Smooth muscle cell (in vitro differentiated cells): ENCODE results near the gene TMX1. TPM values are rescaled to one million over a fixed set of nuclear protein-coding genes. Genes with fewer than 3 reads are reported as not detected.

Source experiments
- DNase-seq: peaks from one replicate; lab custom pipeline; 2025; ENCODE audit not compliant: unreplicated experiment; lab: John Stamatoyannopoulos, UW
- H2AFZ ChIP-seq: fragments of 200-600 bp; sonication (generic); 2 replicates; pipeline ENCODE4 v1.6.0; 2016; ENCODE audit warnings: antibody characterized with exemption, low read depth, mild to moderate bottlenecking
- H3F3A ChIP-seq: fragments of 200-600 bp; sonication (generic); 2 replicates; pipeline ENCODE4 v1.6.0; 2017; ENCODE audit warnings: antibody characterized with exemption, low read depth
- H3K27ac ChIP-seq: fragments of 200-600 bp; sonication (generic); 2 replicates; pipeline ENCODE4 v1.5.1; 2016; ENCODE audit warnings: low read depth, mild to moderate bottlenecking
- H3K27me3 ChIP-seq: fragments of 200-600 bp; sonication (generic); 2 replicates; pipeline ENCODE4 v1.6.1; 2016; ENCODE audit warnings: low read depth, mild to moderate bottlenecking
- H3K36me3 ChIP-seq: fragments of 200-600 bp; sonication (generic); 2 replicates; pipeline ENCODE4 v1.5.1; 2016; ENCODE audit warnings: low read depth
- H3K4me1 ChIP-seq: fragments of 200-600 bp; sonication (generic); 2 replicates; pipeline ENCODE4 v1.5.1; 2016; ENCODE audit warnings: low read depth
- H3K4me2 ChIP-seq: fragments of 200-600 bp; sonication (generic); 2 replicates; pipeline ENCODE4 v1.6.0; 2016; ENCODE audit warnings: mild to moderate bottlenecking
- H3K4me3 ChIP-seq: fragments of 200-600 bp; sonication (generic); 2 replicates; pipeline ENCODE4 v1.5.1; 2016; ENCODE audit warnings: mild to moderate bottlenecking
- H3K79me2 ChIP-seq: fragments of 200-600 bp; sonication (generic); 2 replicates; pipeline ENCODE4 v1.6.0; 2016; ENCODE audit warnings: low read depth, mild to moderate bottlenecking
- H3K9ac ChIP-seq: fragments of 200-600 bp; sonication (generic); 2 replicates; pipeline ENCODE4 v1.6.0; 2016; ENCODE audit warnings: low read depth
- H3K9me3 ChIP-seq: fragments of 200-600 bp; sonication (generic); replicated peaks from 2 replicates; pipeline ENCODE4 v1.5.1; 2016; ENCODE audit warnings: low read depth
- H4K20me1 ChIP-seq: fragments of 200-600 bp; sonication (generic); 2 replicates; pipeline ENCODE4 v1.6.0; 2016; ENCODE audit warnings: low read depth
- WGBS: methylation state at CpG from one replicate; pipeline ENCODE4 v1.1.7; 2016; ENCODE audit warnings: low lambda C conversion rate; 5-methylcytosine and 5-hydroxymethylcytosine counted together
- polyA plus RNA-seq: library from polyadenylated mRNA; unstranded; fragments of >200 nt; fragmentation: Nextera tagmentation; extraction: Ambion mirVana; gene quantifications from 2 replicates; pipeline ENCODE4 v1.2.1, GENCODE V29; 2016
- total RNA-seq: library from RNA; depleted of rRNA; stranded (reverse); fragments of >200 nt; gene quantifications from 2 replicates; pipeline ENCODE4 v1.2.3, GENCODE V29; 2014
- TF ChIP-seq, protein P1 (sequence below): fragments of 200-600 bp; sonication (generic); IDR thresholded peaks from 2 replicates; pipeline ENCODE4 v1.5.1; 2017; ENCODE audit warnings: borderline replicate concordance, mild to moderate bottlenecking, antibody characterized with exemption; ENCODE audit not compliant: insufficient read depth, poor library complexity, severe bottlenecking

Gene TMX1
- total and polyA plus RNA-seq, 2 experiments from 2014 or later = 31.3 to 58.5 TPM

DNA sequence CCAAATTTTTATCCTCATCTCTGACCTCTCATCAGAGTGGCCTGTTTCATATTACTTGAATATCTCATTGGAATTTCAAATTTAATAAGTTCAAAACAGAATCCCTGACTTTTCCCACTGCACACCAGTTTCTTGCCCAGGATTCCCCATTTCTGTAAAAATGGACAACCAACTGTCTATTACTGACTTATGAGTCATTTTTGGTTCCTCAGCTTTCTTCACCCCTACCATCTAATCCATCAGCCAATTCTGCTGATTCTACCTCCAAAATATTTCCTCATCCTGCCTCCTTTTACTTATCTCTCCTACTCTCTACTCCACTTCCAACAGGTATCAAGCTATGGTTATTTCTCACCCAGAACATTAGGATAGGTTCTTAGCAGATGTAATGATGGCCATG, 44.2 kb downstream of the TMX1 start:
- no peaks in the 10 kb centered on the region for H3K27me3 ChIP-seq
- no peak for DNase-seq
- TF ChIP-seq, protein P1, sequence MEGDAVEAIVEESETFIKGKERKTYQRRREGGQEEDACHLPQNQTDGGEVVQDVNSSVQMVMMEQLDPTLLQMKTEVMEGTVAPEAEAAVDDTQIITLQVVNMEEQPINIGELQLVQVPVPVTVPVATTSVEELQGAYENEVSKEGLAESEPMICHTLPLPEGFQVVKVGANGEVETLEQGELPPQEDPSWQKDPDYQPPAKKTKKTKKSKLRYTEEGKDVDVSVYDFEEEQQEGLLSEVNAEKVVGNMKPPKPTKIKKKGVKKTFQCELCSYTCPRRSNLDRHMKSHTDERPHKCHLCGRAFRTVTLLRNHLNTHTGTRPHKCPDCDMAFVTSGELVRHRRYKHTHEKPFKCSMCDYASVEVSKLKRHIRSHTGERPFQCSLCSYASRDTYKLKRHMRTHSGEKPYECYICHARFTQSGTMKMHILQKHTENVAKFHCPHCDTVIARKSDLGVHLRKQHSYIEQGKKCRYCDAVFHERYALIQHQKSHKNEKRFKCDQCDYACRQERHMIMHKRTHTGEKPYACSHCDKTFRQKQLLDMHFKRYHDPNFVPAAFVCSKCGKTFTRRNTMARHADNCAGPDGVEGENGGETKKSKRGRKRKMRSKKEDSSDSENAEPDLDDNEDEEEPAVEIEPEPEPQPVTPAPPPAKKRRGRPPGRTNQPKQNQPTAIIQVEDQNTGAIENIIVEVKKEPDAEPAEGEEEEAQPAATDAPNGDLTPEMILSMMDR = no peak
- no peaks in the 10 kb centered on the region for H4K20me1 ChIP-seq
- peak overlapping the region; percentile 37 for H3K4me2 ChIP-seq
- H3K4me1 ChIP-seq = peaks cover 6% of the 10 kb centered on the region
- no peaks in the 10 kb centered on the region for H3K9me3 ChIP-seq
- H3K4me3 ChIP-seq = no peak overlapping the region
- H3K9ac ChIP-seq = no peak overlapping the region
- H3K27ac ChIP-seq = peak overlapping the region; percentile 59
- no peak overlapping the region for H2AFZ ChIP-seq
- H3K36me3 ChIP-seq = no peaks in the 10 kb centered on the region
- H3F3A ChIP-seq = no peaks in the 10 kb centered on the region
- H3K79me2 ChIP-seq = no peaks in the 10 kb centered on the region

DNA sequence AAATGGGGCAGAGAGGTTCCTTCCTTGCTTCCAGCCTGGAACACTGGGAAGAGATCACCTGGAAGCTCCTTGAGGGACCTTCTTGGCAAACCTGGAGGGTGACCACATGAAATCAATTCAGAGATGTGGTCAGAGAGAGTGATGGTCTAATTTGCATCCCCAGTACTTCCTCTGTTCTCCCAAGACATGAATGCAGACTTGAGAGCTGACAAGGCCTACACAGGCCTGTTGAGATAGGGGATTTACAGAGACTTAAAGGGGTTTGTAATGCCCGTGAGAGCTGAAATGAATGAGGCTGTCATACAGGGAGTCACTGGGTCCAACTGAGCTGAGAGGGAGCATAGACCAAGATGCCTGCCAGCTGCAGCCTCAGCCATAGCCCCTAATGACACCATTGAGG, 45.1 kb downstream of the TMX1 start:
- H3K9ac ChIP-seq = no peak overlapping the region
- no peaks in the 10 kb centered on the region for H3F3A ChIP-seq
- no peak for DNase-seq
- no peaks in the 10 kb centered on the region for H3K79me2 ChIP-seq
- H3K27me3 ChIP-seq = no peaks in the 10 kb centered on the region
- no peaks in the 10 kb centered on the region for H3K36me3 ChIP-seq
- H3K27ac ChIP-seq = peak overlapping the region; percentile 59
- TF ChIP-seq, protein P1 = no peak
- WGBS = 24% methylated on average over 1 of the region's 1 CpG
- no peak overlapping the region for H2AFZ ChIP-seq
- peak overlapping the region; percentile 34 for H3K4me2 ChIP-seq
- no peaks in the 10 kb centered on the region for H4K20me1 ChIP-seq
- no peak overlapping the region for H3K4me3 ChIP-seq
- H3K9me3 ChIP-seq = no peaks in the 10 kb centered on the region
- peaks cover 6% of the 10 kb centered on the region for H3K4me1 ChIP-seq

GRCh38 chr14:51289169-51289568, 49.1 kb downstream of the TMX1 start:
- H3K4me2 ChIP-seq = no peak overlapping the region
- no peaks in the 10 kb centered on the region for H3K36me3 ChIP-seq
- no peaks in the 10 kb centered on the region for H3K9me3 ChIP-seq
- TF ChIP-seq, protein P1 = no peak
- H3F3A ChIP-seq = no peaks in the 10 kb centered on the region
- no peaks in the 10 kb centered on the region for H4K20me1 ChIP-seq
- no peak for DNase-seq
- H3K4me3 ChIP-seq = no peak overlapping the region
- no peaks in the 10 kb centered on the region for H3K27me3 ChIP-seq
- no peak overlapping the region for H2AFZ ChIP-seq
- H3K27ac ChIP-seq = no peak overlapping the region
- H3K79me2 ChIP-seq = no peaks in the 10 kb centered on the region
- no peak overlapping the region for H3K9ac ChIP-seq
- peaks cover 2% of the 10 kb centered on the region for H3K4me1 ChIP-seq

DNA sequence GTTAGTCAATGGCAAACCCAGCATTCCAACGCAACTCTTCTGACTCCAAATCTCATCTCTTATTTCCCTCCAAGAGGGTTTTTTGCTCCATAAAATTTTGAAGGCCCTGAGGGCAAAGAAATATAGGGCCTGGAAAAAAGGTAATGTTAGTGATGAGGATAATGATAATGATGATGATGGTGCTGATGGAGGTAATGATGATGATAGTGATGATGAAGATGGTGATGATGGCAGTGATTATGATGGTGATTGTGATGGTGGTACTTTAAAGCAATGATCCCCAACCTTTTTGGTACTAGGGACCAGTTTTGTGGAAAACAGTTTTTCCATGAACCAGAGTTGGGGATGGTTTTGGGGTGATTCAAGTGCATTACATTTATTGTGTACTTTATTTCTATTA, 50.1 kb downstream of the TMX1 start:
- Histone ChIP-seq H3F3A (no peaks in the 10 kb centered on the region), H2AFZ (no peak overlapping the region), H3K4me2 (no peak overlapping the region), H3K4me1 (no peaks in the 10 kb centered on the region), H3K79me2 (no peaks in the 10 kb centered on the region), H3K4me3 (no peak overlapping the region), H4K20me1 (no peaks in the 10 kb centered on the region), H3K27me3 (no peaks in the 10 kb centered on the region), H3K36me3 (no peaks in the 10 kb centered on the region), H3K9me3 (no peaks in the 10 kb centered on the region), H3K9ac (no peak overlapping the region), H3K27ac (no peak overlapping the region)
- TF ChIP-seq, protein P1 = no peak
- DNase-seq = no peak
- WGBS = 97% methylated on average over 1 of the region's 1 CpG
